ENCODE measurements around the gene ENG.
"Not testable (repeated sequence)": the region's sequence is repeated elsewhere in the genome, so short reads cannot be mapped to it uniquely, and the experiment has no call there.

The ENG gene

GRCh38 chr9:127854184-127854806, at the start of gene ENG:
Gene ENG, minus strand, starts transcription at chr9:127854658. Its CDS starts 303 bp downstream, at chr9:127854355.
- DNase-seq (ENCODE audit: insufficient read length, low spot score) = peak; percentile 56
- no peak for FAIRE-seq

DNA sequence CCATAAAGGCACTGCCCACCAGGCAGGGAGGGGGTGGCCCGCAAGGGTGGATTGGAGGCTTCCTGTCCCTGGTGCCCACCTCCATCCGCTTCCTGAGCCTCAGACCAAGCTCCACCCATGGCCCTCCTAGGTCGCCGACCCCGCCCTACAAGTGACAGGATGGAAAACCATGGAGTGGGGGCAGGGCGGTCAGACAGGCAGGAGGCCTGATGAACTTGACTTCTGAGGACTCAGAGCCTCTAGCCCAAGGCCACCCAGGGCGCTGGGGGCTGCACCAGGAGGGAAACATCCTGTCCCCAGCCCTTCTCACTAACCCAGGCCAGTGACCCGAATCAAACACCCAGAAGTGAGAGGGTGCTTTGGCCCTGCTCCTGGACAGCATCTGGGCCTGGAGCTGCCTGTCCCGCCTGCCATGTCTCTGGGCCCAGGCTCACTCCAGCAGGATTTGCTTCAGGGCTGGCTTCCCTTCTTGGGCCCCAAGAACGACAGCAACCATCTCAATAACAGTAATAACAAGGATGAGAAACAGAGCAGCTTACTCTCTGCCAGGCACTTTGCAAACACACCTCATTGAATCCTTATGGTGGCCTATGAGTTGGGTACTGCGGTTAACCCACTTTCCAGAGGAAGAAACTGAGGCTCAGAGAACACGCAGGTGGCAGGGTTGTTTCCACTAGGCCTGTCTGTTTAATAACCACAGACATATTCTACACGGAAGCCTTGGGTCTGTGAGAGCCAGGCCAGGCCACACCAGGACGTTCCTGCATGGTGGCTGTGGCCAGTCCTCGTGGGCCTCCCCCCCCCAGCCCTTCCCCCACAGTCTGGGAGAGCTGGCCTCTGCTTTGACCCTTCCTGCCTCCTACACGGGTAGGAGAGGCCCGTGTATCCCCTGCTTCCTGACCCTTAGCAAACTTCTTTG, 49.4 kb upstream of the ENG start:
- no peak for FAIRE-seq
- DNase-seq (ENCODE audit: insufficient read length, low spot score) = no peak

DNA sequence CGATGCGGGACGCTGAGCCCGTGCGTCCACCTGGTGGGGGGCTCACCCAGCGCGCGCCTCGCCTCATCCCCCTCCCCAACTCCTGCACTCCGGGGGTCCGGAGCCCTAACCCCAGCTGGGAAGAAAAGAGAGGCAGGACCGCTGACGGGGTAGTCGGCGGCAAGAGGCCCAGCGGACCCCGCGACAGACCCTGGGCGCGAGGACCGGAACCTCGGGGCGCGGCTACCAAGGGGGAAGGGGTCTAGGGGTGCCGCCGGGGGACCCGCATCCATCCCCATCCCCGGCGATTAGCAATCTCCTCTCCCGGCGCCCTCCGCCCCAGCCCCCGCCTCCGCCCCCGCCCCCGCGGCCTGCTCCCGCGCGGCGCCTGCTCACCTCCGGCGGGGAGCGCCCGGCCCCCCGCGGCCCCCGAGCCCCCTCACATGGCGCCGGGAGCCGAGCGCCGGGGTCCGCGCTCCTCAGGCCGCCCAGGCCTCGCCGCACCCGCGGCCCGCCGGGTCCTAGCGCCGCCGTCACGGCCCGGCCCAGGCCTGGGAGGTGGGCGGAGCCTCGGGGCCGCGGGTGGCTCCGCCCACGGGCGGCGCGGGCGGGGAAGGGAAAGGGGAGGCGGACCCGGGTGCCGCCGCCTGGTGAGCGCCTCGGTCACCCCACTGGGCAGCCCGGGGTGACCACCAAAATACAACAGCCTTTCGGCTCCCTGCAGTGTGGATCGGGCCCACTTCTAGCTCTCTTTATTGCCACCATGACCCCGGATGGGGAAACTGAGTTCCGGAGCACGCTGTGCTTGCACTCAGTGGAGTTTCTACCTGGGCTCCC, 44.9 kb upstream of the ENG start, which contains the start of gene ST6GALNAC6:
ST6GALNAC6 (minus strand) TSS at position 476 of the 816 bp plus-strand sequence. CDS start 1,622 bp downstream, outside the sequence.
- DNase-seq (ENCODE audit: insufficient read length, low spot score) (peak; percentile 73), FAIRE-seq (no peak)

DNA sequence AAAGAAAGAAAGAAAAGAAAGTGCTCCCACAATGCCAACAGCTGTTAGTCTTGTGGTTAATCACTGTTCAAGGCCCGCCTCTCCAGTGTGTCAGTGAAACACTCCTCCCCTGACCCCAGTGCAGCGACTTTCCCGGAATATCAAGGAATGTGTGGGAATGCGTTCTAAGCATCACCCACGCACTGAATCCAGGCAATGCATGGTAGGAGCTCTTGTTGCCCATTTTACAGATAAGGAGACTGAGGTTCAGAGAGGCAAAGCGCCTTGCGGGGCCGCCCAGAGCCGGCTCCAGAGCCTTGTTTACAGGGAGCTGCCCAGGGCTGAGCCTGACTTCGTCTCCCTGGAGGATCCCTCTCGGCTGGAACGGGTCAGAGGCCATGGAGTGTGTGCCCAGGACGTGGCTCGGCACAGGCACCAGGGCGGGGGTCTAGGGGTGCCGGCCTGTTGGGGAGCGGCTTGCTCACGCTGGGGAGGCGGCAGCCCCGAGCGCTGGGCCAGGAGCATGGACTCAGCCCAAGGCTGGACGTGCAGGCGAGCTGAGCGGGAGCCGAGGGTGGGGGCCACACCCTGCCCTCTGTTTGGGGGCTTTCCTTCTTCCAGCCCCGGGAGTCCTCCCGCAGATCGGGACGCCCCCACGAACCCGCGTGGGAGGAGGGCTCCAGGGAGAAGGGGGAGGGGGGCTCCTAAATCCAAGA, 44.1 kb upstream of the ENG start:
- DNase-seq (ENCODE audit: insufficient read length, low spot score) = peak; percentile 30
- no peak for FAIRE-seq

GRCh38 chr9:127897193-127897692, 42.8 kb upstream of the ENG start:
- FAIRE-seq = no peak
- peak; percentile 66 for DNase-seq (ENCODE audit: insufficient read length, low spot score)

GRCh38 chr9:127896395-127897192, 42.1 kb upstream of the ENG start:
- DNase-seq (ENCODE audit: insufficient read length, low spot score) (no peak), FAIRE-seq (no peak)

DNA sequence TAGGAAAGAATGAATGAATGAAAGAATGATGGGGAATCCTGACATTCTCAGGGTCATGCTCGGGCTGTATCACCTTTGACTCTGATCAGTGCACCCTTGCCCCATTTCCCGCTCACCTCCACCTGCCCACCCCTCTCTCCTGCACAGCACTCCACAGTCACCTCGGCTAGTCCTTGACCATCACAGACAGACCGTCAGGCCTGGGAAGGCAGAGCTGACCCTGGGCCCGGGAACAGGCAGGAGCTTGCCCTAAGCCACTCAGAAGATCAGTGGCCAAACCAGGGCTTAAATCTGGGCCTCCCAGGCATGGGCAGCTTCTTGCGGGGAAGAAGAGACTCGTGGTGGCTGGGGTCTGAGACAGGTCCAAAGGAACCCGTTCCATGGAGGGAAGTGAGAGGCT, 41.4 kb upstream of the ENG start:
- FAIRE-seq (no peak), DNase-seq (ENCODE audit: insufficient read length, low spot score) (no peak)

GRCh38 chr9:127893392-127893791, 38.9 kb upstream of the ENG start:
- DNase-seq (ENCODE audit: insufficient read length, low spot score) (no peak), FAIRE-seq (no peak)

DNA sequence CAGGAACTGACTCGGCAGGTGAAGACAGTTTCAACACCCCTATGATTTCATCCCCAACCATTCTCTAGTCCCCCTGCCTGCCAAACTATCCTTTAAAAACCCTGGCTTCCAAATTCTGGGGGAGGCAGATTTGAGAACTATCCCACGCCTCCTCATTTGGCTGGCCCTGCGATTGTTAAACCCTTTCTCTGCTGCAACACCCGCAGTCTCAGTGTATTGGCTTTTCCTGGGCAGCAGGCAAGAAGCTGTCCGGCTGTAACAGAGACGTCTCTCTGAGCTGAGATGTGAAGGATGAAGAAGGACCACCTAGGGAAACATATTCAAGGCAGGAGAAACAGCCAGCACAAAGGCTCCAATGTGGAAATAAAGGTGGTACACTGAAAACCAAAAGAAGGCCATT, 38.4 kb upstream of the ENG start:
- FAIRE-seq (no peak), DNase-seq (ENCODE audit: insufficient read length, low spot score) (no peak)

- DNase-seq (ENCODE audit: insufficient read length, low spot score) (no peak), FAIRE-seq (no peak)
Observed at GRCh38 chr9:127890053-127890452, 35.6 kb upstream of the ENG start.

DNA sequence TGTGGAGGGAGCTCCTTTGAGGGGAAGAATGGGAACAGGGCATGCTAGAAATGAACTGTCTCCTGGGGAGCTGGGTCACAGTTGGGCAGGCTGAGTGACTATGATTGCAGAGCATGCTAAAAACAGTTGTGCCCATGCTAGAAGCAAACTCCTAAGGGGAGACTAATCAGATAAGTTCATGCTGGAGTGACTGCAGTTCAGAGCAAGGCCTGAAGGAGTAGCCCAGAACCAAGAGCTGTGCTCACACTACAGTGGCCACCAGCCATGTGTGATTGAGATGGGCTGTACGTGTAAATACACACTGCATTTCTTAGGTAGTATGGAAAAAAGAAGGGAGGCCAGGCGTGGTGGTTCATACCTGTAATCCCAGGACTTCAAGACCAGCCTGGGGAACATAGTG, 33.3 kb upstream of the ENG start:
- FAIRE-seq (no peak), DNase-seq (ENCODE audit: insufficient read length, low spot score) (no peak)

- FAIRE-seq (no peak), DNase-seq (ENCODE audit: insufficient read length, low spot score) (no peak)
Observed at GRCh38 chr9:127886401-127886972, 32.0 kb upstream of the ENG start.

DNA sequence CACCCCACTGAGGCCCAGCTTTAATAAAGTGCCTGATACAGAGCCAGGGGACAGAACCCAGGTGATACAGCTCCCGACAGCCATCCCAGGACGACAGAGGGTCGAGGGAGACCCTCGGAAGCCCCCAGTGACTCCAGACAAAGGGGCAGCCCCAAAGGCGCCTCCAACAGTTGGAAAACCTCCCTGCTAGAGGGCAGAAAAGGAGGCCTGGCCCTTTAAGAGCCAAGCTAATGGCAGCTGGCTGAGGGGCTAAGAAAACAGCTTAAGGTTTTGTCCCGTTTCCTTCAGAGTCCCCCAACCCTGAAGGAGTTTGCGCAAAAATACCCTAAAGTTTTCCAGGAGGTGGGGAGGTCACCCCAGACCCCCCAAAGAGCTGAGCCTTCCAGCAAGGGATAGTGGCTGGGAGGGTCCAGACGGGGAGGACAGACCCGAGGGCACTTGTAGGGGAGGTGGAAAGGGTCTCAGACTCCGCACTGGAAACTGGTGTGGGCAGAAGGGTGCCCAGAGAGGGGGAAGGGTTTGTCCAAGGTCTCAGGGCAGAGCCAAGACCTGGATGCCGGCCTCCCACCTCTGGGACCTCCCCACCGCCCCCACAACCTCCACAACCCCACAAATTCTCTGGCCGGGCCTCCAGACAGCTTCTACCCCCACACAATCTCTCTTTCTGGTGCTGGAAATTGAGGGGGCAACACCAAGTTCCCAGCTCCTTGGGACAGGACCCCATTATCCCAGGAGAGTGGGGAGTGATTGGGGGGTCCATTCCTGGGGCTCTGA, 31.2 kb upstream of the ENG start:
- FAIRE-seq (no peak), DNase-seq (ENCODE audit: insufficient read length, low spot score) (no peak)

DNA sequence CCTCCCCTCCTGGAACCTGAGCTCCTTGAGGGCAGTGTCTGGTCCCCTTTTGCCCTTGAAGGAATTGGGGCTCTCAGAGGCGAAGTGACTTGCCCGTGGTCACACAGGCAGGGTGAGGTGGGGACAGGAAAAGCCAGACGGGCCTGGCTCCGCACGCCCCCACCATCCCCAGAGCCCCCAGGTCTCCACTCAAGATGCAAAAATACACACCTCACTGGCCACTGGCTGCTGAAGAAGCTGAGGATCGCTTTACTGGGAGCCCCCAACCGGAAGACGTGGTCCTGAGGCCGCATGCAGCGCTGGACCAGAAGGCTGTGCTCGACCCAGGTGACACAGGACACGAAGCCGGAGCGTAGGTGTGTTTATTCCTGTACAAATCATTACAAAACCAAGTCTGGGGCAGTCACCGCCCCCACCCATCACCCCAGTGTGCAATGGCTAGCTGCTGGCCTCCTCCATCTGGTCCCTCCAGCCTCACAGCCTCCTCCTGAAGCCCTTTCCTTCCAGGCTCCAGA, 30.6 kb upstream of the ENG start:
- DNase-seq (ENCODE audit: insufficient read length, low spot score) (no peak), FAIRE-seq (no peak)

- DNase-seq (ENCODE audit: insufficient read length, low spot score) (no peak), FAIRE-seq (no peak)
Observed at GRCh38 chr9:127884427-127884911, 30.0 kb upstream of the ENG start.

GRCh38 chr9:127883959-127884358, 29.5 kb upstream of the ENG start:
- DNase-seq (ENCODE audit: insufficient read length, low spot score) (no peak), FAIRE-seq (no peak)

DNA sequence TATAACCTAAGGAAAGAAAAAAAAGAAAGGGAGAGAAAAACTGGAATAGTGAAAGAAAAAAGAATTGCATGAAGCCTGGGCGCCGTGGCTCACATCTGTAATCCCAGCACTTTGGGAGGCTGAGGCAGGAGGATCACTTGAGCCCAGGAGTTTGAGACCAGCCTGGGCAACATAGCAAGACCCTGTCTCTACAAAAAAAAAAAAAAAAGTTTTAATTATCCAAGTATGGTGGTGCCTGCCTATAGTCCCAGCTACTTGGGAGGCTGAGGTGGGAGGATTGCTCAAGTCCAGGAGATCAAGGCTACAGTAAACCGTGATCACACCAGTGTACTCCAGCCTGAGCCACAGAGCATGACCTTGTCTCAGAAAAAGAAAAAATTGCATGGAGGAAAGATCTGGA, 27.3 kb upstream of the ENG start:
- not testable (repeated sequence) for FAIRE-seq; DNase-seq (ENCODE audit: insufficient read length, low spot score)

DNA sequence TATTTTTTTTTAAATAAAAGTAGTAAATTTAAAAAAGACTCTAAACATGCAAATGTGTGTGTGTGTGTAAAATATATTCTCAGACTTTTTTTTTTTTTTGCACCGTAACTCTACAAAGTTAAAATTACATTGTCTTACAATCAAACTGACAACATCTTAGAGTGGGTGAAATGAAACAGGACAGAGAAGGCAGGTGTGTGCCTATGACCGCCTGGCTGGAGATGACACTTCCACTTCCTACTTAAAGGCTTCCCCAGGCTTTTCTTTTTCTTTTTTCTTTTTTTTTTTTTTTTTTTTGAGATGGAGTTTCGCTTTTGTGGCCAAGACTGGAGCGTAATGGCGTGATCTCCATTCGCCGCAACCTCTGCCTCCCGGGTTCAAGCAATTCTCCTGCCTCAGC, 25.7 kb upstream of the ENG start:
- FAIRE-seq = no peak
- no peak for DNase-seq (ENCODE audit: insufficient read length, low spot score)

All from HTR-8/SVneo (cell line).